H1 (cell line): ENCODE measurements around the gene RECK. TPM values are rescaled to one million over a fixed set of nuclear protein-coding genes. Genes with fewer than 3 reads are reported as not detected.
A peak's percentile ranks its signal among the peaks of the same experiment; 100 is the strongest.

Experiments used
- ASH2L ChIP-seq: fragments of 200-600, 300-600 bp; sonication (generic); IDR thresholded peaks from one replicate; pipeline ENCODE4 v1.7.1; 2017; ENCODE audit warnings: low read length
- CREB1 ChIP-seq: IDR thresholded peaks from 2 replicates; pipeline ENCODE4 v1.6.1; 2012; ENCODE audit warnings: inconsistent platforms
- EZH2 ChIP-seq: fragments of 200-600 bp; sonication (generic); IDR thresholded peaks from 2 replicates; pipeline ENCODE4 v1.7.1; 2012; ENCODE audit warnings: low read depth, mild to moderate bottlenecking, moderate library complexity, low read length, inconsistent platforms; ENCODE audit not compliant: severe bottlenecking
- FOSL1 ChIP-seq: IDR thresholded peaks from 2 replicates; pipeline ENCODE4 v1.6.1; 2011; ENCODE audit warnings: mild to moderate bottlenecking, low read depth, low read length, moderate library complexity; ENCODE audit not compliant: insufficient read depth
- GTF2F1 ChIP-seq: IDR thresholded peaks from 2 replicates; pipeline ENCODE4 v1.6.1; 2012; ENCODE audit warnings: low read depth, low read length, improper control_type of control experiment, borderline replicate concordance
- HDAC6 ChIP-seq: IDR thresholded peaks from one replicate; pipeline ENCODE4 v1.7.1; 2012; ENCODE audit warnings: low read depth, mild to moderate bottlenecking, inconsistent platforms, low read length, moderate library complexity
- POLR2A ChIP-seq, 2 experiments: IDR thresholded peaks; 1 replicate in 1 of 2; 2 replicates in 1 of 2; pipeline ENCODE4 v1.6.1; 2011; ENCODE audit warnings: low read depth in 2 of 2, low read length in 2 of 2, mild to moderate bottlenecking in 2 of 2; ENCODE audit errors: control extremely low read depth in 1 of 2
- SAP30 ChIP-seq: fragments of 300-600 bp; sonication (generic); IDR thresholded peaks from 2 replicates; pipeline ENCODE4 v1.7.1; 2012; ENCODE audit warnings: low read length, moderate library complexity, mild to moderate bottlenecking, inconsistent platforms; ENCODE audit not compliant: insufficient read depth, insufficient replicate concordance
- SP4 ChIP-seq: IDR thresholded peaks from 2 replicates; pipeline ENCODE4 v1.6.1; 2012; ENCODE audit warnings: low read length, inconsistent platforms
- TEAD4 ChIP-seq: IDR thresholded peaks from 2 replicates; pipeline ENCODE4 v1.6.1; 2012; ENCODE audit warnings: low read depth, low read length, inconsistent platforms, mixed read lengths
- polyA plus RNA-seq, 7 experiments: library from polyadenylated mRNA; depleted of rRNA in 3 of 7; stranded (reverse) in 5 of 7; unstranded in 2 of 7; fragments of >200 nt in 5 of 7; fragments of 200-250 nt in 2 of 7; gene quantifications; 1 replicate in 5 of 7; 2 replicates in 1 of 7; 4 replicates in 1 of 7; pipeline versions ENCODE4 v1.2.1 to v1.2.3, GENCODE V29; 2011 to 2013; ENCODE audit warnings: missing spikeins in 2 of 7, mixed read lengths in 2 of 7
- total RNA-seq: library from RNA; stranded (reverse); fragmentation: NEBNext Ultra II Directional; extraction: Animal tissue kit (Norgen Biotek cat#: 25700); gene quantifications from 2 replicates; pipeline ENCODE4 v1.2.1, GENCODE V29; 2021
- TF ChIP-seq, protein P1 (sequence below): fragments of 300-600 bp; sonication (generic); IDR thresholded peaks from 2 replicates; pipeline ENCODE4 v1.7.1; 2012; ENCODE audit warnings: low read length, moderate library complexity, mild to moderate bottlenecking, inconsistent platforms; ENCODE audit not compliant: insufficient replicate concordance

Gene RECK
- total and polyA plus RNA-seq, 2 of the 8 experiments (the other 6 are each of a cell fraction or from before 2014, with no cell fraction given): 5.4 to 9.8 TPM

DNA sequence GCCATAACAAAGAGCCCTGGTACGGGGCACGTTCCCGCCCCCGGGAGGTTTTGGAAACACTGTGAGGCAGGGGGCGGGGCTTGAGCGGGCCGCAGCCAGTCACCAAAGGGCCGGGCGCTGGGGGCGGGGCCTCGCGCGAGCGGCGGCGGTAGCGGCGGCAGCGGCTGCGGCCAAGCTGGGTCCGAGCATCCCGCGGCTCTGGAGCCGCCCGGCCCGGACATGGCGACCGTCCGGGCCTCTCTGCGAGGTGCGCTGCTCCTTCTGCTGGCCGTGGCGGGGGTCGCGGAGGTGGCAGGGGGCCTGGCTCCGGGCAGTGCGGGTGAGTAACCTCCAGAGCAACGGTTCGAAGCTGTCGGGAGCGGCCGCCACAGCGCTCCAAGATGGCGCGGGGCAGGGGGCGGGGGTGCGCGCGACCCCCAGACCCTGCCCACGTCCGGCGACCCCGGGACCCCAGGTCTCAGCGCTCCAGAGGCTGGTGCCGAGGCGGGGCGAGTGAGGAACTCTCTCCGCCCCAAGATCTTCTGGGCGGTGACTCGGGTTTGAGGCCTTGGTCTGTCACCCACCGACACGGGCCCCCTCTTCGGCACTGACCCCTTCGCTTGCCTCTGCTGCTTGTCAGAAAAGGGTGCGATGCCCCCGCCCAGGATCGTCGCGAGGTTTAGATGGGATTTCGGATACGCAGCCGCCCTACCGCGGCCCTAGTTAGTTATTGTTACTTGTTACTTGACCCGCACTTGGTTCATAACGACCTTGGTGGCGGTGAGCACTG lies at the start of gene RECK (continued):
- TF ChIP-seq POLR2A (IDR thresholded peaks at IDR 0.05; ENCODE audit: control extremely low read depth in 1 of 2, low read depth in 2 of 2, low read length in 2 of 2) (peak; percentile 38 to 89), HDAC6 (no peak), ASH2L (no peak), FOSL1 (0 out of 2 replicates have a peak, but pooled peaks have one; percentile 12), GTF2F1 (no peak), EZH2 (no peak), SP4 (peak; percentile 21; the same call in 1 of the 2 replicates), TEAD4 (no peak), CREB1 (no peak), SAP30 (no peak)
- TF ChIP-seq, protein P1, sequence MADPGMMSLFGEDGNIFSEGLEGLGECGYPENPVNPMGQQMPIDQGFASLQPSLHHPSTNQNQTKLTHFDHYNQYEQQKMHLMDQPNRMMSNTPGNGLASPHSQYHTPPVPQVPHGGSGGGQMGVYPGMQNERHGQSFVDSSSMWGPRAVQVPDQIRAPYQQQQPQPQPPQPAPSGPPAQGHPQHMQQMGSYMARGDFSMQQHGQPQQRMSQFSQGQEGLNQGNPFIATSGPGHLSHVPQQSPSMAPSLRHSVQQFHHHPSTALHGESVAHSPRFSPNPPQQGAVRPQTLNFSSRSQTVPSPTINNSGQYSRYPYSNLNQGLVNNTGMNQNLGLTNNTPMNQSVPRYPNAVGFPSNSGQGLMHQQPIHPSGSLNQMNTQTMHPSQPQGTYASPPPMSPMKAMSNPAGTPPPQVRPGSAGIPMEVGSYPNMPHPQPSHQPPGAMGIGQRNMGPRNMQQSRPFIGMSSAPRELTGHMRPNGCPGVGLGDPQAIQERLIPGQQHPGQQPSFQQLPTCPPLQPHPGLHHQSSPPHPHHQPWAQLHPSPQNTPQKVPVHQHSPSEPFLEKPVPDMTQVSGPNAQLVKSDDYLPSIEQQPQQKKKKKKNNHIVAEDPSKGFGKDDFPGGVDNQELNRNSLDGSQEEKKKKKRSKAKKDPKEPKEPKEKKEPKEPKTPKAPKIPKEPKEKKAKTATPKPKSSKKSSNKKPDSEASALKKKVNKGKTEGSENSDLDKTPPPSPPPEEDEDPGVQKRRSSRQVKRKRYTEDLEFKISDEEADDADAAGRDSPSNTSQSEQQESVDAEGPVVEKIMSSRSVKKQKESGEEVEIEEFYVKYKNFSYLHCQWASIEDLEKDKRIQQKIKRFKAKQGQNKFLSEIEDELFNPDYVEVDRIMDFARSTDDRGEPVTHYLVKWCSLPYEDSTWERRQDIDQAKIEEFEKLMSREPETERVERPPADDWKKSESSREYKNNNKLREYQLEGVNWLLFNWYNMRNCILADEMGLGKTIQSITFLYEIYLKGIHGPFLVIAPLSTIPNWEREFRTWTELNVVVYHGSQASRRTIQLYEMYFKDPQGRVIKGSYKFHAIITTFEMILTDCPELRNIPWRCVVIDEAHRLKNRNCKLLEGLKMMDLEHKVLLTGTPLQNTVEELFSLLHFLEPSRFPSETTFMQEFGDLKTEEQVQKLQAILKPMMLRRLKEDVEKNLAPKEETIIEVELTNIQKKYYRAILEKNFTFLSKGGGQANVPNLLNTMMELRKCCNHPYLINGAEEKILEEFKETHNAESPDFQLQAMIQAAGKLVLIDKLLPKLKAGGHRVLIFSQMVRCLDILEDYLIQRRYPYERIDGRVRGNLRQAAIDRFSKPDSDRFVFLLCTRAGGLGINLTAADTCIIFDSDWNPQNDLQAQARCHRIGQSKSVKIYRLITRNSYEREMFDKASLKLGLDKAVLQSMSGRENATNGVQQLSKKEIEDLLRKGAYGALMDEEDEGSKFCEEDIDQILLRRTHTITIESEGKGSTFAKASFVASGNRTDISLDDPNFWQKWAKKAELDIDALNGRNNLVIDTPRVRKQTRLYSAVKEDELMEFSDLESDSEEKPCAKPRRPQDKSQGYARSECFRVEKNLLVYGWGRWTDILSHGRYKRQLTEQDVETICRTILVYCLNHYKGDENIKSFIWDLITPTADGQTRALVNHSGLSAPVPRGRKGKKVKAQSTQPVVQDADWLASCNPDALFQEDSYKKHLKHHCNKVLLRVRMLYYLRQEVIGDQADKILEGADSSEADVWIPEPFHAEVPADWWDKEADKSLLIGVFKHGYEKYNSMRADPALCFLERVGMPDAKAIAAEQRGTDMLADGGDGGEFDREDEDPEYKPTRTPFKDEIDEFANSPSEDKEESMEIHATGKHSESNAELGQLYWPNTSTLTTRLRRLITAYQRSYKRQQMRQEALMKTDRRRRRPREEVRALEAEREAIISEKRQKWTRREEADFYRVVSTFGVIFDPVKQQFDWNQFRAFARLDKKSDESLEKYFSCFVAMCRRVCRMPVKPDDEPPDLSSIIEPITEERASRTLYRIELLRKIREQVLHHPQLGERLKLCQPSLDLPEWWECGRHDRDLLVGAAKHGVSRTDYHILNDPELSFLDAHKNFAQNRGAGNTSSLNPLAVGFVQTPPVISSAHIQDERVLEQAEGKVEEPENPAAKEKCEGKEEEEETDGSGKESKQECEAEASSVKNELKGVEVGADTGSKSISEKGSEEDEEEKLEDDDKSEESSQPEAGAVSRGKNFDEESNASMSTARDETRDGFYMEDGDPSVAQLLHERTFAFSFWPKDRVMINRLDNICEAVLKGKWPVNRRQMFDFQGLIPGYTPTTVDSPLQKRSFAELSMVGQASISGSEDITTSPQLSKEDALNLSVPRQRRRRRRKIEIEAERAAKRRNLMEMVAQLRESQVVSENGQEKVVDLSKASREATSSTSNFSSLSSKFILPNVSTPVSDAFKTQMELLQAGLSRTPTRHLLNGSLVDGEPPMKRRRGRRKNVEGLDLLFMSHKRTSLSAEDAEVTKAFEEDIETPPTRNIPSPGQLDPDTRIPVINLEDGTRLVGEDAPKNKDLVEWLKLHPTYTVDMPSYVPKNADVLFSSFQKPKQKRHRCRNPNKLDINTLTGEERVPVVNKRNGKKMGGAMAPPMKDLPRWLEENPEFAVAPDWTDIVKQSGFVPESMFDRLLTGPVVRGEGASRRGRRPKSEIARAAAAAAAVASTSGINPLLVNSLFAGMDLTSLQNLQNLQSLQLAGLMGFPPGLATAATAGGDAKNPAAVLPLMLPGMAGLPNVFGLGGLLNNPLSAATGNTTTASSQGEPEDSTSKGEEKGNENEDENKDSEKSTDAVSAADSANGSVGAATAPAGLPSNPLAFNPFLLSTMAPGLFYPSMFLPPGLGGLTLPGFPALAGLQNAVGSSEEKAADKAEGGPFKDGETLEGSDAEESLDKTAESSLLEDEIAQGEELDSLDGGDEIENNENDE: no peak
